ENCODE measurements around the gene LHFPL6.

GRCh38 chr13:39450176-39450575 lies 152.8 kb downstream of the LHFPL6 start:
- no peak for TF ChIP-seq CTCF (IDR thresholded peaks at IDR 0.05)
- TF ChIP-seq POLR2A (IDR thresholded peaks at IDR 0.05): no peak

All from Peyer's patch (tissue), 4 donors.